Osteocyte (in vitro differentiated cells): ENCODE measurements around the gene CTXND1. TPM values are rescaled to one million over a fixed set of nuclear protein-coding genes. Genes with fewer than 3 reads are reported as not detected.

ENCODE experiments used
- DNase-seq: peaks from one replicate; pipeline ENCODE4 v3.0.0; 2021; ENCODE audit warnings: mixed read lengths; ENCODE audit not compliant: unreplicated experiment; ENCODE audit errors: extremely low spot score
- H3K27ac Mint-ChIP-seq: one replicate; pipeline ENCODE4 v1.8.0; 2021; ENCODE audit warnings: mild to moderate bottlenecking, mixed read lengths; ENCODE audit not compliant: unreplicated experiment
- H3K27me3 Mint-ChIP-seq: one replicate; pipeline ENCODE4 v1.8.0; 2021; ENCODE audit warnings: mixed read lengths; ENCODE audit not compliant: unreplicated experiment
- H3K36me3 Mint-ChIP-seq: one replicate; pipeline ENCODE4 v1.8.0; 2021; ENCODE audit warnings: mixed read lengths; ENCODE audit not compliant: unreplicated experiment
- H3K4me1 Mint-ChIP-seq: one replicate; pipeline ENCODE4 v1.8.0; 2021; ENCODE audit warnings: mixed read lengths; ENCODE audit not compliant: unreplicated experiment
- H3K4me3 Mint-ChIP-seq: one replicate; pipeline ENCODE4 v1.8.0; 2021; ENCODE audit warnings: mild to moderate bottlenecking, moderate library complexity, mixed read lengths; ENCODE audit not compliant: unreplicated experiment
- H3K9me3 Mint-ChIP-seq: one replicate; pipeline ENCODE4 v1.8.0; 2021; ENCODE audit warnings: mixed read lengths; ENCODE audit not compliant: unreplicated experiment
- CTCF ChIP-seq: fragments of 200-600 bp; sonication (generic); IDR thresholded peaks from 2 replicates; pipeline ENCODE4 v1.5.0; 2021; ENCODE audit warnings: antibody characterized with exemption, mild to moderate bottlenecking, moderate library complexity
- total RNA-seq: library from RNA; stranded (reverse); gene quantifications from 2 replicates; pipeline ENCODE4 v1.2.1, GENCODE V29; 2021

CTXND1 gene
- total RNA-seq, 1 donor from 2014 or later, result 0.24 TPM

DNA sequence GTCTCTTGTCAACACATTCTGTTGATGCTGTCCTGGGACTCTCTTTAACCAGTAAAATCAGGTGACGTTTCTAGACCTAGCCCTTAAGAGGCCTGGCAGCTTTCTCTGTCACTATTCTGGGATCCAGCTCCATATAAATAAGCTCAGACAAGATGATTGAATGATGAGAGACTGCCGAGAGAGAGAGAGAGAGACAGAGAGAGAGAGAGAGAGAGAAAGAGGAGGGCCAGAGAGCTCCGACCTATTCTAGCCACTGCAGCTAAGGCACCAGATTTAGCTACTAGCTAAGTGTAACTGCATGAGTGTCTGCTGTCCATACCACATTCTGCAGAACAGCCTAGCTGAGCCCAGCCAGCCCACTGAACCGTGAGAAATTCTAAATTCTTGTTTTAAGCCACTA is 36.1 kb upstream of the CTXND1 start:
- no peak for DNase-seq
- Mint-ChIP-seq H3K27me3 (peaks cover 43% of the 10 kb centered on the region), H3K4me3 (no peak overlapping the region), H3K4me1 (no peaks in the 10 kb centered on the region), H3K36me3 (no peaks in the 10 kb centered on the region), H3K27ac (no peak overlapping the region), H3K9me3 (no peaks in the 10 kb centered on the region)
- TF ChIP-seq CTCF, result no peak

DNA sequence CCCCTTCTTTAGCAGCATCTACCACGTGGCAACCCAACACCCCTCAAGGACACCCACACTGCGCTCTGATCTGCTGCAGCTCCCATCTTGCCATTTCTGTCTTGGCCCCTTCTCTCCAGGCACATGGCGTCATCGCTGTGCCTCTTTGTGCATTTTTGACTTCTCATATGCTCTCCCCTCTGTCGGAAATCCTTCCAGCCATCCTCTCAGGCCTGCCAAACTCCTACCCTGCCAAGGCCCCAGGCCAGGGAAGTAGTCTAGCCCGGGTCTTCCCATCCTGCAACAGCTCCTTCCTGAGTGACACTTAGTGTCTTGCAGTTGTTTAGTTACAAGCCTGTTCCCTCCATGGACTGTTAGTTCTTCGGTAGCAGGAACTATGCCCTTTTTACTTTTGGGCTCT is 34.0 kb upstream of the CTXND1 start:
- Mint-ChIP-seq H3K27ac (no peak overlapping the region), H3K9me3 (no peaks in the 10 kb centered on the region), H3K4me3 (no peak overlapping the region), H3K36me3 (no peaks in the 10 kb centered on the region), H3K27me3 (peaks cover 34% of the 10 kb centered on the region), H3K4me1 (no peaks in the 10 kb centered on the region)
- DNase-seq, result peak; percentile 77
- no peak for TF ChIP-seq CTCF

DNA sequence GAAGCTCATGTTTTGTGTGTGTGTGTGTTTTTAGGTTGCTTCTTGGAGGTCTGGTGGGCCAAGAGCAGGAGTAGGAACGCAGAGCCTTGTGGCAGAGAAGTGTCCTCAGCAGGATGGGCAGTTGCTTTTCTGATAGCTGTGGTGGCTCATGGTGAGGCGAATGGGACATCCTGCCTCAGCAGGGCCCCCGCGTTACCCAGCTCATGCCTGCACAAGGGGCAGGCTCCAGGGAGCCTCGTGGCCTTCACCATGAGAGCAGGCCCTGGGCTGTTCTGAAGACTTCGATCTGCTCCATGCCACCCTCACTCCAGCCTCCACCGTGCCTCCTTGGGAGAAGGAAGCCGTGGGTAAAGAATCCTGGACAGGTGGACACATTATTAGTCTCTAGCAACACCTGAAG is 33.4 kb upstream of the CTXND1 start:
- no peaks in the 10 kb centered on the region for H3K4me1 Mint-ChIP-seq
- peak; percentile 67 for DNase-seq
- H3K36me3 Mint-ChIP-seq, result no peaks in the 10 kb centered on the region
- no peak overlapping the region for H3K27ac Mint-ChIP-seq
- H3K27me3 Mint-ChIP-seq, result peaks cover 34% of the 10 kb centered on the region
- H3K4me3 Mint-ChIP-seq, result no peak overlapping the region
- no peak for TF ChIP-seq CTCF
- no peaks in the 10 kb centered on the region for H3K9me3 Mint-ChIP-seq

DNA sequence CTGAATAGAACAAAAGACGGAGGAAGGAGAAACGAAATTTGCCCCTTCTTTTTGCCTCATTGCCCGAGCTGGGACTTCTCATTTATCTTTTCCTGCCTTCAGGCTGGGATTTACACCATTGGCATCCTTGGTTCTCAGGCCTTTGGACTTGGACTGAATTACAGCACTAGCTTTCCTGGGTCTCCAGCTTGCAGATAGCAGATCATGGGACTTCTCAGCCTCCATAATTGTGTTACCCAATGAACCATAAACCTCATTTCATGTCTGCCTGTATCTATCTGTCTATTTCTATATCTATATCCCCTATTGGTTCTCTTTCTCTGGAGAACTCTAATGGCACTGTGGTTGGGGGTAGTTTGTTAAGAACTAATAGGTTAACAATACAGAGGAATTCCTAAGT is 31.5 kb upstream of the CTXND1 start:
- peaks cover 24% of the 10 kb centered on the region for H3K27me3 Mint-ChIP-seq
- H3K4me3 Mint-ChIP-seq, result no peak overlapping the region
- H3K4me1 Mint-ChIP-seq, result no peaks in the 10 kb centered on the region

DNA sequence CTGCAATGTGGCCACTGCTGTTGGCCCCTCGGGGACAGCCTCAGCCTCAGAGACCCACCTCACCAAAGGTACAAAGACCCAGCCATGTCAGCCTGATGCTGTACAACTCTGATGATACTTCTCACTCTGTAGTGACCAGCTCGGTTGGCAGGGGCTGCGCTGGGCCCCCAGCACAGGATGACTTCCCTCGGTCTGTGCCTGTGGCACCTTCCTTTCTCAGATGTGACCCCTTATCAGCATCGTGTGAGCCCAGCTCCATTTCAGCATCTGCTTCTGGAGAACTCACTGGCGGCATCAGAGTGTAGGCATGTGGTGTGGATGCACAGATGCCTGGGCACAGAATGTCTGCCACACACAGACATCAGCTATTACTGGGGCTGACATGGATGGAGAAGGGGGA is 25.1 kb upstream of the CTXND1 start:
- Mint-ChIP-seq H3K27me3 (peaks cover 17% of the 10 kb centered on the region), H3K9me3 (no peaks in the 10 kb centered on the region), H3K4me1 (no peaks in the 10 kb centered on the region), H3K36me3 (no peaks in the 10 kb centered on the region), H3K4me3 (no peak overlapping the region), H3K27ac (no peak overlapping the region)
- DNase-seq, result peak; percentile 63
- no peak for TF ChIP-seq CTCF

More for the DNA sequence above, 31.5 kb upstream of the CTXND1 start:
- H3K27ac Mint-ChIP-seq, result no peak overlapping the region
- no peak for TF ChIP-seq CTCF
- DNase-seq, result peak; percentile 51
- H3K9me3 Mint-ChIP-seq, result no peaks in the 10 kb centered on the region
- H3K36me3 Mint-ChIP-seq, result no peaks in the 10 kb centered on the region
